ENCODE measurements around the gene GNAI3. TPM values are rescaled to one million over a fixed set of nuclear protein-coding genes. Genes with fewer than 3 reads are reported as not detected.

The GNAI3 gene
- 4.7 and 5.0 TPM in 2 replicates for total RNA-seq
- 7.9 and 9.3 TPM in 2 replicates for polyA plus RNA-seq

DNA sequence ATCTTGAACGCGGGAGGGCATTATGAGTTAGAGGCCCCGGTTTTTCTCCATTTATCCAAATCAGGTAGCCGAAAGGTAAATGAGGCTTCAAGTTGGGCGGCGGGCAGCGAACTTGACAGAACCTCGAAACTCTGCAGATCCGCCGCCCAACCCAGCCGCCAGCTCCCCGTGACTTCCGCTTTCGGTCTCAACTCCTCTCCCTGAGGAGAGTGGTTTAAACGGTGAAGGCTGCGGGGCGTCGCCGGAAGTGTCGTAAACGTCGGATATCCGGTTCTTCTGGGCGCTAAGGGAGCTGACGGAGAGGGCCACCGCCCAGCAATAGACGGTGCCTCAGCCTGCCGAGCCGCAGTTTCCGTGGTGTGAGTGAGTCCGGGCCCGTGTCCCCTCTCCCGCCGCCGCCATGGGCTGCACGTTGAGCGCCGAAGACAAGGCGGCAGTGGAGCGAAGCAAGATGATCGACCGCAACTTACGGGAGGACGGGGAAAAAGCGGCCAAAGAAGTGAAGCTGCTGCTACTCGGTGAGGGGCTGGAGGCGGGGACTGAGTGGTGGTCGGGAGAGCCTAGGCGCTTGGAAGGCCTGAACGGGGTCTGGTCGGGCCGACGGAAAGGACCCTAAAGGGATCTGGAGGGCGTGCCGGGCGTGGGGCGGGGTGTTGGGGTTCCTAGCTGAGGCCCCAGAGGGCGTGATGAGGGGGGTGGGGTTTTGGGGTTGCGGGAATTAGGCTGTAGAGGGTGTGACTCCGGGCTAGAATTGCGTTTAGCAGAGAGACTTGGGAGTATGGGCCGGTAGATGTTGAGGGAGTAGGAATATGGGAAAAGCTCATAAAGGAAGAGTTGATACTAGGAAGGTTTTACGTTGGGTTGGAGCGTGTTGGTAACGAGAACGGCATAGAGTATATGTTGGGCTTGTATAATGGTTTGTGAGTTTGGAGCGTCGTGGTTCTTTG is at the start of gene GNAI3:
GNAI3 (plus strand) TSS at position 295 of the 947 bp plus-strand sequence; CDS start at position 401, 106 bp downstream.
- H3K9me3 ChIP-seq (ENCODE audit: low read depth): no peaks in the 10 kb centered on the region
- H3K4me3 ChIP-seq: peak within 1 kb of the TSS; percentile 72
- no peaks in the 10 kb centered on the region for H3K27me3 ChIP-seq
- DNase-seq (ENCODE audit: low read depth in 1 of 2, low spot score in 1 of 2): peak; percentile 96
- peak within 1 kb of the TSS; percentile 89 for H3K27ac ChIP-seq
- no peaks in the 10 kb centered on the region for H3K36me3 ChIP-seq
- TF ChIP-seq, protein P1, sequence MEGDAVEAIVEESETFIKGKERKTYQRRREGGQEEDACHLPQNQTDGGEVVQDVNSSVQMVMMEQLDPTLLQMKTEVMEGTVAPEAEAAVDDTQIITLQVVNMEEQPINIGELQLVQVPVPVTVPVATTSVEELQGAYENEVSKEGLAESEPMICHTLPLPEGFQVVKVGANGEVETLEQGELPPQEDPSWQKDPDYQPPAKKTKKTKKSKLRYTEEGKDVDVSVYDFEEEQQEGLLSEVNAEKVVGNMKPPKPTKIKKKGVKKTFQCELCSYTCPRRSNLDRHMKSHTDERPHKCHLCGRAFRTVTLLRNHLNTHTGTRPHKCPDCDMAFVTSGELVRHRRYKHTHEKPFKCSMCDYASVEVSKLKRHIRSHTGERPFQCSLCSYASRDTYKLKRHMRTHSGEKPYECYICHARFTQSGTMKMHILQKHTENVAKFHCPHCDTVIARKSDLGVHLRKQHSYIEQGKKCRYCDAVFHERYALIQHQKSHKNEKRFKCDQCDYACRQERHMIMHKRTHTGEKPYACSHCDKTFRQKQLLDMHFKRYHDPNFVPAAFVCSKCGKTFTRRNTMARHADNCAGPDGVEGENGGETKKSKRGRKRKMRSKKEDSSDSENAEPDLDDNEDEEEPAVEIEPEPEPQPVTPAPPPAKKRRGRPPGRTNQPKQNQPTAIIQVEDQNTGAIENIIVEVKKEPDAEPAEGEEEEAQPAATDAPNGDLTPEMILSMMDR (IDR thresholded peaks at IDR 0.05; ENCODE audit: low read depth, low read length): no peak
- H3K4me1 ChIP-seq (ENCODE audit: low read depth): peaks cover 20% of the 10 kb centered on the region

DNA sequence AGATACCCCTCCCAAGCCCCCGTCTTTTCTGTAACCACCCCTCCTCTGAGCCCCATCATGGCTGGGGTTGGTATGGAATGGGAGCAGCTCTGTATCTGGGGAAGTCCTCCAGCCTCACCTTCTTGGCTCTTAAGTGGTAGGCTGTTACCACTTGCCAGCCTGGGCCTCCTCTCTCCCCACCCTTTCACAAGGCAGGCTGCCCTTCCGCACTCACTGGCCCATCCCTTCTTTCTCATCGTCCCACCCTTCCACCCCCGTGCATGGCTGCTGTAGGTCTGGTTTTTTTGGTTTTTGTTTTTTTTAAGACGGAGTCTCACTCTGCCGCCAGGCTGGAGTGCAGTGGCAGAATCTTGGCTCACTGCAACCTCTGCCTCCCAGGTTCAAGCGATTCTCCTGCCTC is 49.3 kb upstream of the GNAI3 start:
- no peak overlapping the region for H3K27ac ChIP-seq
- H3K36me3 ChIP-seq: peaks cover 8% of the 10 kb centered on the region
- TF ChIP-seq, protein P1 (IDR thresholded peaks at IDR 0.05; ENCODE audit: low read depth, low read length): no peak

DNA sequence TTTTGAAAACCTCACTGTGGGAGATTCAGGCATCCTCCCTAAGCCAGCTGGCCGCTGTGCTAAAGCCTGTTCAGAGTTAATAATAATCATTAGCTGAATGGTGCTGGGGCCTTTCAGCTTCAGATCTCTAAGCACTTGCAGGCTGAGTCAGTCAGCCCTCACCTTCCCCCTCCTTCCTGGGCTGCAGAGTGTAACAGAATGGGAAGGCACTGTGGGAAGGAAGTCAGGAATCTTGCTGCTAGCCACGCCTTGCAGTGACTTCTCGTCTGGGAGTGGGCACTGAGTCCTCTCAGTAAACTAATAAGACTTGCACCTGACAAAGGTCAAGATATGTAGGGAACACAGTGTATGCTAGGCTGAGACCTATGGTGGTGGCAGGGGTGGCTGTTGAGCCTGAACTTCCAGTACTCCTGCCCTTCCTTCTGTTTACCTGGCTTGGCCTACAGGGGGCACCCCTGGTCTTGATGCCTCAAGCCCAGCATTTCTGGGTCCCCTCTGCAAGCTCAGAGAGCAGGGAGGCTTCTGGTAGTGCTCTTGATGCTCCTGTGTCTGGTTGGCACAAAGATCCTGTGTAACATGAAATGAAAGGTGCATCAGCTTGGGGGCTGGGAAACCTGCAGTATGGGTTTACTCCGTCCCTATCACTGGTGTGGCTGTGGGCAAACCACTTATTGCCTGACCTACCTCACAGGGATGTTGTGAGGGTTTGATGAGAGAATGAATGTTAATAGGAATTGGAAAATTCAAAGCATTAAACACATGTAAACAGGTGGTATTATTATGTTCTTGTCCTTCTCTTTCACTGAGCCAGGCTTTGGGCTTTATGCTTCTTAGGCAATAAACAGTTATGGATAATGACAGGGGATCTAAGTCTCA is 48.5 kb upstream of the GNAI3 start:
- Histone ChIP-seq H3K9me3 (ENCODE audit: low read depth) (no peaks in the 10 kb centered on the region), H3K27ac (no peak overlapping the region), H3K4me3 (no peak overlapping the region), H3K4me1 (ENCODE audit: low read depth) (no peaks in the 10 kb centered on the region), H3K36me3 (peaks cover 8% of the 10 kb centered on the region), H3K27me3 (no peaks in the 10 kb centered on the region)
- DNase-seq (ENCODE audit: low read depth in 1 of 2, low spot score in 1 of 2): peak; percentile 34 to 42
- TF ChIP-seq, protein P1 (IDR thresholded peaks at IDR 0.05; ENCODE audit: low read depth, low read length): peak; percentile 51

More for the DNA sequence above, 49.3 kb upstream of the GNAI3 start:
- Histone ChIP-seq H3K4me3 (no peak overlapping the region), H3K9me3 (ENCODE audit: low read depth) (no peaks in the 10 kb centered on the region), H3K27me3 (no peaks in the 10 kb centered on the region), H3K4me1 (ENCODE audit: low read depth) (peaks cover 4% of the 10 kb centered on the region)
- DNase-seq (ENCODE audit: low read depth in 1 of 2, low spot score in 1 of 2): no peak

DNA sequence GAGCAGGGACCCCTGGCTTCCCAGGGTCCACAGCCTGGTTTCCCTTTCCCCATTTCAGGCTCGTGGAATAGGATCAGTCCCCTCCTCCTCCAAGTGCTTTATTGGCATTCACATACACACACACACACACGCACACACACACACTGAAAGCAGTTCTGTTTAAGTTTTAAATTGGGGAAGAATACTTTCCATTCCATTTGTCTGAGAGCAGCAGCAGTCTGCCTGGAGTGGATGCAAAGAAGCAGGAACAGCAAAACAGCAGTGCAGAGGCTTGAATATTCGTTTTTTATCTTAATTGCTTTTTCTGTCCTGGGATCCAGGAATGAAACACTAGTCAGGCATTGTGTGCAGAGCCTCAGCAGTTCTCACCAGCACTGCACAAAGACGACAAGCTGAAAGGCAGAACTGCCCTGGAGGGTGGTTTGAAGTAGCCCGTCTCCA is 47.5 kb upstream of the GNAI3 start:
- H3K4me3 ChIP-seq: no peak overlapping the region
- no peak for DNase-seq (ENCODE audit: low read depth in 1 of 2, low spot score in 1 of 2)
- H3K27me3 ChIP-seq: no peaks in the 10 kb centered on the region
- TF ChIP-seq, protein P1 (IDR thresholded peaks at IDR 0.05; ENCODE audit: low read depth, low read length): no peak
- H3K9me3 ChIP-seq (ENCODE audit: low read depth): no peaks in the 10 kb centered on the region
- no peaks in the 10 kb centered on the region for H3K4me1 ChIP-seq (ENCODE audit: low read depth)
- no peak overlapping the region for H3K27ac ChIP-seq
- H3K36me3 ChIP-seq: peaks cover 7% of the 10 kb centered on the region

DNA sequence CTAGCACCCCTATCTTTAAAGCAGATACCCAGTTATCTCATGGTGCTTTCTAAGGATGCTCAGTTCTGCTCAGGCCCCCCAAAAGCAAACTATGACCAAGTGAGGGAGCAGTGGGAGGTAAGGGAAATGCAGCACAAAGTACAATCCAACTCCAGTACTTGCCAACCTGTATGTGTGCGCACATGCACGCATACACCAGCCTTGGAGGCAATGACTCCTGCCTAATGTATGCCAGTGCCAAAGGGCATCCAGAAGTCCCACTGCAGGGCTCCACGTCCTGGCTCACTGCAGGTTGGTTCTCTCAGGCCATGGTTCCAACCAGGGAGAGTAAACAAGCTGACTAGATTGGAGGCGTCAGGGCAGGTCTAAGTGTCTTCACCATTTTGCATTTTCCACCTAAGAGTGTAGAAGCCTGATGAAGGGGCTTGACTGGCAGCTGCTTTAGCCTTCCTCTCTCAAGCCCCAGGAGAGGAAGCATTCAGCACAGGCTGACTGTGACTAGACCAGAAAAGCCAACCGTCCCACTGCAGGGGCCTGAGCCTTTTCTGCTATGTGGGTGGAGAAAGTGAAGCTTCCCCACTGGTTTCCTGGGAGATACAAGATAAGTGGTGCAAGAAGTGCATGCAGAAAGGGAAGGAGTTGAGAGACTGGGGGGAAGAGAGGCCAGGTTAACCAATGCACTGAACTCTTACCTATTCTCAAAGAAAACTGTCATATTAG is 46.6 kb upstream of the GNAI3 start:
- Histone ChIP-seq H3K4me3 (no peak overlapping the region), H3K36me3 (no peaks in the 10 kb centered on the region), H3K27me3 (no peaks in the 10 kb centered on the region), H3K27ac (no peak overlapping the region), H3K9me3 (ENCODE audit: low read depth) (no peaks in the 10 kb centered on the region), H3K4me1 (ENCODE audit: low read depth) (no peaks in the 10 kb centered on the region)
- no peak for DNase-seq (ENCODE audit: low read depth in 1 of 2, low spot score in 1 of 2)
- TF ChIP-seq, protein P1 (IDR thresholded peaks at IDR 0.05; ENCODE audit: low read depth, low read length): no peak
